IMR-90 (cell line): ENCODE data around the gene GNL1. TPM values are rescaled to one million over a fixed set of nuclear protein-coding genes. Genes with fewer than 3 reads are reported as not detected.

ENCODE experiments used
- ATAC-seq: fragments of 200-7000 bp; cut with Tn5 transposase; 2 replicates; pipeline ENCODE4 v1.9.1; 2020; ENCODE audit warnings: low read depth, mild to moderate bottlenecking, moderate library complexity
- BruUV-seq: library from RNA; stranded (reverse); fragments of 400-500 nt; replicated peaks from 2 replicates; lab custom pipeline; 2021; lab: Mats Ljungman, UMichigan
- CTCF ChIA-PET: fragments of 300-600 bp; formaldehyde crosslinking; extraction: SDS; loops from one replicate; lab custom pipeline; 2021; ENCODE audit warnings: antibody characterized with exemption; lab: Yijun Ruan, JAX
- POLR2A ChIA-PET: fragments of 300-600 bp; sonication (Branson Sonifier 250); formaldehyde crosslinking; loops from one replicate; lab custom pipeline; 2022; ENCODE audit warnings: antibody characterized with exemption; ENCODE audit not compliant: unreplicated experiment; lab: Charles Lee
- DNase-seq: peaks from one replicate; pipeline ENCODE4 v3.0.0; 2013
- H2AFZ ChIP-seq: replicated peaks from 2 replicates; pipeline ENCODE3; 2013; ENCODE audit warnings: low read length, mild to moderate bottlenecking; ENCODE audit not compliant: poor library complexity
- H2AK5ac ChIP-seq: 2 replicates; pipeline ENCODE4 v1.6.1; 2013; ENCODE audit warnings: low read depth, low read length, inconsistent platforms
- H2AK9ac ChIP-seq: replicated peaks from 2 replicates; pipeline ENCODE3; 2013; ENCODE audit warnings: mild to moderate bottlenecking, low read depth, low read length, moderate library complexity; ENCODE audit not compliant: poor library complexity
- H2BK120ac ChIP-seq: 2 replicates; pipeline ENCODE4 v1.6.1; 2013; ENCODE audit warnings: low read depth, low read length, inconsistent platforms
- H2BK15ac ChIP-seq: 3 replicates; pipeline ENCODE4 v1.6.1; 2013; ENCODE audit warnings: low read depth, low read length, inconsistent platforms
- H2BK20ac ChIP-seq: 2 replicates; pipeline ENCODE4 v1.6.1; 2013; ENCODE audit warnings: low read depth, mild to moderate bottlenecking, inconsistent platforms, low read length, moderate library complexity
- H2BK5ac ChIP-seq: 2 replicates; pipeline ENCODE4 v1.6.1; 2013; ENCODE audit warnings: mild to moderate bottlenecking, low read depth, low read length, inconsistent platforms; ENCODE audit not compliant: poor library complexity, severe bottlenecking
- H3K14ac ChIP-seq: replicated peaks from 2 replicates; pipeline ENCODE4 v1.6.1; 2013; ENCODE audit warnings: low read depth, low read length, inconsistent platforms
- H3K18ac ChIP-seq: 2 replicates; pipeline ENCODE4 v1.6.1; 2013; ENCODE audit warnings: low read depth, low read length, control low read depth
- H3K23ac ChIP-seq: 2 replicates; pipeline ENCODE4 v1.6.1; 2013; ENCODE audit warnings: low read depth, low read length, inconsistent platforms
- H3K27ac ChIP-seq: 2 replicates; pipeline ENCODE4 v1.5.1; 2013; ENCODE audit warnings: mild to moderate bottlenecking, control low read depth, low read length; ENCODE audit not compliant: insufficient read depth
- H3K27me3 ChIP-seq: 2 replicates; pipeline ENCODE4 v1.6.1; 2013; ENCODE audit warnings: low read length; ENCODE audit not compliant: control insufficient read depth, insufficient read depth
- H3K36me3 ChIP-seq: 2 replicates; pipeline ENCODE4 v1.6.1; 2013; ENCODE audit warnings: low read length, mixed read lengths; ENCODE audit not compliant: control insufficient read depth, insufficient read depth
- H3K4ac ChIP-seq: 2 replicates; pipeline ENCODE4 v1.6.1; 2013; ENCODE audit warnings: low read depth, low read length, inconsistent platforms
- H3K4me1 ChIP-seq: 2 replicates; pipeline ENCODE4 v1.6.1; 2013; ENCODE audit warnings: low read length, mixed read lengths; ENCODE audit not compliant: control insufficient read depth, insufficient read depth
- H3K4me2 ChIP-seq: 2 replicates; pipeline ENCODE4 v1.6.1; 2013; ENCODE audit warnings: low read depth, mild to moderate bottlenecking, control low read depth, low read length, moderate library complexity
- H3K4me3 ChIP-seq: 2 replicates; pipeline ENCODE4 v1.5.1; 2013; ENCODE audit warnings: low read depth, mild to moderate bottlenecking, control low read depth, low read length, moderate library complexity; ENCODE audit not compliant: insufficient read depth
- H3K56ac ChIP-seq: 2 replicates; pipeline ENCODE4 v1.6.1; 2013; ENCODE audit warnings: low read length, inconsistent platforms; ENCODE audit not compliant: insufficient read depth; ENCODE audit errors: extremely low read depth
- H3K79me1 ChIP-seq, 2 experiments: 2 replicates each; pipeline ENCODE4 v1.6.1; 2013; ENCODE audit warnings: low read length in 2 of 2, inconsistent platforms in 1 of 2, low read depth in 1 of 2
- H3K9ac ChIP-seq: 2 replicates; pipeline ENCODE4 v1.6.1; 2013; ENCODE audit warnings: low read depth, low read length, control low read depth
- H3K9me1 ChIP-seq: 2 replicates; pipeline ENCODE4 v1.6.1; 2013; ENCODE audit warnings: low read length, inconsistent platforms; ENCODE audit not compliant: insufficient read depth
- H3K9me3 ChIP-seq: 2 replicates; pipeline ENCODE4 v1.6.1; 2013; ENCODE audit warnings: low read length; ENCODE audit not compliant: control insufficient read depth, insufficient read depth
- H4K20me1 ChIP-seq: 2 replicates; pipeline ENCODE4 v1.6.1; 2013; ENCODE audit warnings: low read length, inconsistent platforms; ENCODE audit not compliant: insufficient read depth
- H4K5ac ChIP-seq: 2 replicates; pipeline ENCODE4 v1.6.1; 2013; ENCODE audit warnings: mild to moderate bottlenecking, low read depth, low read length, control low read depth
- H4K8ac ChIP-seq, 2 experiments: 2 replicates each; pipeline ENCODE4 v1.6.1; 2013; ENCODE audit warnings: low read depth in 2 of 2, low read length in 2 of 2, control low read depth in 1 of 2, inconsistent platforms in 1 of 2
- H4K91ac ChIP-seq: 2 replicates; pipeline ENCODE4 v1.6.1; 2013; ENCODE audit warnings: low read depth, low read length, inconsistent platforms; ENCODE audit not compliant: insufficient read depth
- BHLHE40 ChIP-seq: fragments of 150-350 bp; IDR thresholded peaks from 2 replicates; pipeline ENCODE4 v1.6.1; 2016; ENCODE audit warnings: mild to moderate bottlenecking, low read depth, low read length
- CEBPB ChIP-seq: IDR thresholded peaks from 2 replicates; pipeline ENCODE4 v1.6.1; 2012; ENCODE audit warnings: low read depth, low read length, improper control_type of control experiment
- CHD1 ChIP-seq: IDR thresholded peaks from 2 replicates; pipeline ENCODE4 v1.6.1; 2012; ENCODE audit warnings: low read depth, low read length, improper control_type of control experiment
- FOS ChIP-seq: fragments of 150-350 bp; IDR thresholded peaks from 2 replicates; pipeline ENCODE4 v1.6.1; 2016; ENCODE audit warnings: low read depth, low read length
- MAFK ChIP-seq: IDR thresholded peaks from 2 replicates; pipeline ENCODE4 v1.6.1; 2012; ENCODE audit warnings: low read depth, low read length, improper control_type of control experiment
- MAZ ChIP-seq: IDR thresholded peaks from 2 replicates; pipeline ENCODE4 v1.6.1; 2012; ENCODE audit warnings: low read depth, mild to moderate bottlenecking, low read length, improper control_type of control experiment, moderate library complexity, borderline replicate concordance
- MXI1 ChIP-seq: IDR thresholded peaks from 2 replicates; pipeline ENCODE4 v1.6.1; 2012; ENCODE audit warnings: low read depth, mild to moderate bottlenecking, low read length, moderate library complexity, borderline replicate concordance
- NFE2L2 ChIP-seq: fragments of 150-350 bp; IDR thresholded peaks from 2 replicates; pipeline ENCODE4 v1.6.1; 2016; ENCODE audit warnings: low read depth, mild to moderate bottlenecking, low read length
- POLR2A ChIP-seq: IDR thresholded peaks from 2 replicates; pipeline ENCODE4 v1.6.1; 2012; ENCODE audit warnings: mild to moderate bottlenecking, low read depth, low read length
- RAD21 ChIP-seq: IDR thresholded peaks from 2 replicates; pipeline ENCODE4 v1.6.1; 2012; ENCODE audit warnings: low read length, improper control_type of control experiment
- RCOR1 ChIP-seq: IDR thresholded peaks from 2 replicates; pipeline ENCODE4 v1.6.1; 2012; ENCODE audit warnings: mild to moderate bottlenecking, low read length, improper control_type of control experiment; ENCODE audit not compliant: insufficient replicate concordance
- RFX5 ChIP-seq: IDR thresholded peaks from 2 replicates; pipeline ENCODE4 v1.8.0; 2012; ENCODE audit warnings: low read depth, mild to moderate bottlenecking, low read length, moderate library complexity
- SMC3 ChIP-seq: fragments of 150-350 bp; IDR thresholded peaks from 2 replicates; pipeline ENCODE4 v1.6.1; 2016; ENCODE audit warnings: low read depth, mild to moderate bottlenecking, antibody characterized with exemption, low read length, moderate library complexity
- WGBS, 2 experiments: methylation state at CpG; one replicate each; pipeline versions ENCODE4 v1.1.5 to v1.1.7; 2013; ENCODE audit warnings: missing lambda C conversion rate in 2 of 2; ENCODE audit not compliant: insufficient read length in 1 of 2; ENCODE audit errors: extremely low coverage in 2 of 2; 5-methylcytosine and 5-hydroxymethylcytosine counted together
- dilution Hi-C: fragments of 300-500 bp; cut with HindIII; formaldehyde crosslinking; loops from one replicate; pipeline ENCODE4 v1.14.3; 2018; ENCODE audit warnings: low sequenced_read_pairs; ENCODE audit not compliant: unreplicated experiment
- in situ Hi-C: fragments of 300-500 bp; cut with MboI; formaldehyde crosslinking; loops from 3 replicates; pipeline ENCODE4 v1.14.3; 2019; ENCODE audit warnings: low sequenced_read_pairs, inconsistent platforms, mixed read lengths
- intact Hi-C: fragments of 100-400 bp; cut with micrococcal nuclease; formaldehyde crosslinking; loops from 2 replicates; pipeline ENCODE4 v1.10.0; 2022
- polyA plus RNA-seq, 3 experiments: library from polyadenylated mRNA; depleted of rRNA; stranded (reverse); fragments of >200 nt; gene quantifications; 2 replicates each; pipeline ENCODE4 v1.2.3, GENCODE V29; 2012; ENCODE audit warnings: low replicate concordance in 1 of 3
- total RNA-seq: library from RNA; depleted of rRNA; stranded (reverse); fragments of >200 nt; gene quantifications from 2 replicates; pipeline ENCODE4 v1.2.3, GENCODE V29; 2012
- TF ChIP-seq, protein P1 (sequence below): conservative IDR thresholded peaks from 2 replicates; pipeline ENCODE4 v1.5.1; 2012; ENCODE audit warnings: mild to moderate bottlenecking, low read depth, low read length, improper control_type of control experiment
- TF ChIP-seq, protein P2 (sequence below): fragments of 150-350 bp; IDR thresholded peaks from 2 replicates; pipeline ENCODE4 v1.6.1; 2017; ENCODE audit warnings: mild to moderate bottlenecking, antibody characterized with exemption, low read length, low read depth
- TF ChIP-seq, protein P3 (sequence below): fragments of 150-350 bp; IDR thresholded peaks from 2 replicates; pipeline ENCODE4 v1.6.1; 2016; ENCODE audit warnings: low read depth, mild to moderate bottlenecking, low read length, moderate library complexity, borderline replicate concordance

GNL1 gene
- total and polyA plus RNA-seq, 2 of the 4 experiments (the other 2 are of a cell fraction), result 40.5 to 44.0 TPM

DNA sequence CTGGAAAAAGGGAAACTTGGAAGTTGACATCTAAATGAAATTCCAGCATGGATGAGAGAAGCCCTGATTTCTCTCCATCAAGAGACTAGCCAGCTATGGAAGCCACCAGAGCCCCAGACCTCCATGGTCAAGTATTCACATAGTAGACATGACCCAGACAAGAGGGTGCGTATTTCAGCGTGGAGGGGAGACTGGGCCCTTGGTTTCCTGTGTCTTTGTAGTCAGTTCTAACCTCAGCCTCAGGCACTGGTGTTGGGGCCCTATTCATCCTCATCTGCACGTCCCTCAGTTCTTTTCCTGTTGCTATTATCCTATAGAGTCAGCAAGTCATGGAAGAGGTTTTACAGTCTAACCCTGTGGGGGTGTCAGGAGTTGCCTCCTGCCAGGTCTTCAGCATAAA, 12.5 kb downstream of the GNL1 start:
- Histone ChIP-seq H2AFZ (no peak overlapping the region), H3K9me3 (no peaks in the 10 kb centered on the region), H3K4me3 (no peak overlapping the region), H4K8ac (no peak overlapping the region), H3K36me3 (peaks cover 27% of the 10 kb centered on the region), H2AK9ac (no peak overlapping the region), H4K20me1 (no peaks in the 10 kb centered on the region; the same call in 1 of the 2 replicates), H4K91ac (no peak overlapping the region), H2AK5ac (no peak overlapping the region), H2BK5ac (no peak overlapping the region), H2BK120ac (no peak overlapping the region), H2BK20ac (no peak overlapping the region), H2BK15ac (no peak overlapping the region), H3K23ac (no peak overlapping the region), H3K79me1 (no peaks in the 10 kb centered on the region), H3K18ac (no peak overlapping the region), H3K4me1 (no peaks in the 10 kb centered on the region), H3K4me2 (no peak overlapping the region), H3K27me3 (no peaks in the 10 kb centered on the region), H3K4ac (no peak overlapping the region), H3K9ac (no peak overlapping the region), H3K27ac (no peak overlapping the region), H3K9me1 (no peaks in the 10 kb centered on the region), H3K14ac (no peak overlapping the region), H4K5ac (no peak overlapping the region), H3K56ac (no peak overlapping the region)
- no peak for TF ChIP-seq BHLHE40
- TF ChIP-seq, protein P1, sequence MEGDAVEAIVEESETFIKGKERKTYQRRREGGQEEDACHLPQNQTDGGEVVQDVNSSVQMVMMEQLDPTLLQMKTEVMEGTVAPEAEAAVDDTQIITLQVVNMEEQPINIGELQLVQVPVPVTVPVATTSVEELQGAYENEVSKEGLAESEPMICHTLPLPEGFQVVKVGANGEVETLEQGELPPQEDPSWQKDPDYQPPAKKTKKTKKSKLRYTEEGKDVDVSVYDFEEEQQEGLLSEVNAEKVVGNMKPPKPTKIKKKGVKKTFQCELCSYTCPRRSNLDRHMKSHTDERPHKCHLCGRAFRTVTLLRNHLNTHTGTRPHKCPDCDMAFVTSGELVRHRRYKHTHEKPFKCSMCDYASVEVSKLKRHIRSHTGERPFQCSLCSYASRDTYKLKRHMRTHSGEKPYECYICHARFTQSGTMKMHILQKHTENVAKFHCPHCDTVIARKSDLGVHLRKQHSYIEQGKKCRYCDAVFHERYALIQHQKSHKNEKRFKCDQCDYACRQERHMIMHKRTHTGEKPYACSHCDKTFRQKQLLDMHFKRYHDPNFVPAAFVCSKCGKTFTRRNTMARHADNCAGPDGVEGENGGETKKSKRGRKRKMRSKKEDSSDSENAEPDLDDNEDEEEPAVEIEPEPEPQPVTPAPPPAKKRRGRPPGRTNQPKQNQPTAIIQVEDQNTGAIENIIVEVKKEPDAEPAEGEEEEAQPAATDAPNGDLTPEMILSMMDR, result no peak
- TF ChIP-seq POLR2A, result no peak
- no peak for TF ChIP-seq FOS
- no peak for TF ChIP-seq RCOR1
- TF ChIP-seq RAD21, result no peak
- TF ChIP-seq, protein P2, sequence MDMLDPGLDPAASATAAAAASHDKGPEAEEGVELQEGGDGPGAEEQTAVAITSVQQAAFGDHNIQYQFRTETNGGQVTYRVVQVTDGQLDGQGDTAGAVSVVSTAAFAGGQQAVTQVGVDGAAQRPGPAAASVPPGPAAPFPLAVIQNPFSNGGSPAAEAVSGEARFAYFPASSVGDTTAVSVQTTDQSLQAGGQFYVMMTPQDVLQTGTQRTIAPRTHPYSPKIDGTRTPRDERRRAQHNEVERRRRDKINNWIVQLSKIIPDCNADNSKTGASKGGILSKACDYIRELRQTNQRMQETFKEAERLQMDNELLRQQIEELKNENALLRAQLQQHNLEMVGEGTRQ, result no peak
- no peak for TF ChIP-seq MAFK
- TF ChIP-seq, protein P3, sequence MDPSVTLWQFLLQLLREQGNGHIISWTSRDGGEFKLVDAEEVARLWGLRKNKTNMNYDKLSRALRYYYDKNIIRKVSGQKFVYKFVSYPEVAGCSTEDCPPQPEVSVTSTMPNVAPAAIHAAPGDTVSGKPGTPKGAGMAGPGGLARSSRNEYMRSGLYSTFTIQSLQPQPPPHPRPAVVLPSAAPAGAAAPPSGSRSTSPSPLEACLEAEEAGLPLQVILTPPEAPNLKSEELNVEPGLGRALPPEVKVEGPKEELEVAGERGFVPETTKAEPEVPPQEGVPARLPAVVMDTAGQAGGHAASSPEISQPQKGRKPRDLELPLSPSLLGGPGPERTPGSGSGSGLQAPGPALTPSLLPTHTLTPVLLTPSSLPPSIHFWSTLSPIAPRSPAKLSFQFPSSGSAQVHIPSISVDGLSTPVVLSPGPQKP, result no peak
- TF ChIP-seq RFX5, result no peak
- no peak for TF ChIP-seq MXI1
- TF ChIP-seq SMC3, result no peak
- no peak for TF ChIP-seq CHD1
- TF ChIP-seq MAZ, result no peak
- TF ChIP-seq NFE2L2, result no peak
- TF ChIP-seq CEBPB, result no peak
- intact Hi-C loops (loop anchor here (1.0 to 5.0 kb wide), 2 partner anchors 61 to 543 kb away; no protein-coding TSS in a partner anchor), in situ Hi-C loops (no loop called here), dilution Hi-C loops (no loop called here)
- ChIA-PET POLR2A (no interaction called here), CTCF (interaction anchor here (1.1 to 2.7 kb wide), 2 partner anchors 59 to 62 kb away, joined by 5 to 26 read pairs; no protein-coding TSS in a partner anchor)
- no peak for ATAC-seq
- DNase-seq, result no peak
- WGBS, 2 experiments, result no CpG with 5 or more reads among the region's 3 CpGs
- no TSS peak for BruUV-seq
